Spinal cord (tissue), 10 donors: ENCODE results near the gene ERLIN1. TPM values are rescaled to one million over a fixed set of nuclear protein-coding genes. Genes with fewer than 3 reads are reported as not detected.

Experiments used
- DNase-seq, 6 donors: peaks; one replicate each; pipeline versions ENCODE4 v3.0.0 to v3.0.0-alpha.2; 2013 to 2015; ENCODE audit warnings: low spot score in 6 of 6, low read depth in 4 of 6
- H3K27ac ChIP-seq: one replicate; pipeline ENCODE4 v1.5.1; 2013; ENCODE audit warnings: low read depth, low read length, control low read depth
- H3K27me3 ChIP-seq: one replicate; pipeline ENCODE4 v1.6.1; 2013; ENCODE audit warnings: low read length; ENCODE audit not compliant: control insufficient read depth, insufficient read depth
- H3K36me3 ChIP-seq: one replicate; pipeline ENCODE4 v1.6.1; 2013; ENCODE audit warnings: low read length; ENCODE audit not compliant: control insufficient read depth, insufficient read depth
- H3K4me1 ChIP-seq: one replicate; pipeline ENCODE4 v1.6.1; 2013; ENCODE audit warnings: low read length; ENCODE audit not compliant: control insufficient read depth, insufficient read depth
- H3K4me3 ChIP-seq: one replicate; pipeline ENCODE4 v1.5.1; 2013; ENCODE audit warnings: low read depth, low read length, control low read depth
- H3K9me3 ChIP-seq: one replicate; pipeline ENCODE4 v1.6.1; 2013; ENCODE audit warnings: low read length; ENCODE audit not compliant: control insufficient read depth, insufficient read depth
- WGBS: methylation state at CpG from one replicate; pipeline ENCODE4 v1.1.5; 2013; ENCODE audit warnings: missing lambda C conversion rate; ENCODE audit not compliant: insufficient coverage; 5-methylcytosine and 5-hydroxymethylcytosine counted together
- polyA plus RNA-seq, 2 donors: library from polyadenylated mRNA; unstranded; fragments of 120-200 nt; gene quantifications; one replicate each; pipeline ENCODE4 v1.2.1, GENCODE V29; 2013; ENCODE audit not compliant: insufficient read length in 2 of 2
- total RNA-seq, 2 donors: library from RNA; depleted of rRNA in 1 of 2; stranded (reverse); fragments of 120-200 nt in 1 of 2; fragments of >200 nt in 1 of 2; gene quantifications; one replicate each; pipeline versions ENCODE4 v1.2.3 to v1.2.4, GENCODE V29; 2013 to 2014
- donor health status: healthy.

ERLIN1 gene
- total and polyA plus RNA-seq, 4 donors: 20.7 to 24.8 (median 21.2) TPM

DNA sequence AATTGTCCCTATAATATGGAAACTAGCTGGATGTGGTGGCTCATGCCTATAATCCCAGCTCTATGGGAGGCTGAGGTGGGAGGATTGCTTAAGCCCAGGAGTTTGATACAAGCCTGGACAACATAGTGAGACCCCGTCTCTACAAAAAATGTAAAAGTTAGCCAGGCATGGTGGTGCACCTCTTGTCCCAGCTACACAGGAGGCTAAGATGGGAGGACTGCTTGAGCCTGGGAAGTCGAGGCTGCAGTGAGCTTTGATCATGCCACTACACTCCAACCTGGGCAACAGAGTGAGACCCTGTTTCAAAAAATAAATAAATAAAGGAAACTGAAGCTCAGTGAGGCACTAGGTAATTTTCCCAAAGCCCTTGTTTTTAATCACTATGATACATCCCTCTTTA, 15.7 kb upstream of the ERLIN1 start:
- H3K36me3 ChIP-seq: peaks cover 20% of the 10 kb centered on the region
- no peak overlapping the region for H3K4me3 ChIP-seq
- H3K27me3 ChIP-seq: no peaks in the 10 kb centered on the region
- no peak for DNase-seq
- H3K9me3 ChIP-seq: no peaks in the 10 kb centered on the region
- no peaks in the 10 kb centered on the region for H3K4me1 ChIP-seq
- no peak overlapping the region for H3K27ac ChIP-seq
- 100% methylated on average over 1 of the region's 2 CpGs for WGBS

DNA sequence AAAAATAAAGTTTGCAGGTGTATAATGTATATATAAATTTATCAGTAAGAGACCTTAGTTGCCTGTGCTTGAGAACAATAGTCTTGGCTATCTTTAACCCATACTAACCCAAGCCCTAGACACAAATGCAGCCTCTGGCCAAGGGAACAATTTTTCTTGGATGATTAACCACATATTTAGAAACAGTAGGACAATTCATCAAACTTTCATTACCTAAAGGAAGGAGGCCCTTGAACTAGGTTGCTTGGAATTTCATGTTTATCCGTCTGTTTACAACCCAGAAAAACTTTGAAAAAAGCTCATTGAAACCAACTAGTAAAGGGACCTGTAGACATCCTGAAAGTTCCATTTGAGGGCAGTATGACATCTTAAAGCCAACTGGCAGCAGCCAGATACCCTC, 8.9 kb upstream of the ERLIN1 start:
- 100% methylated on average over 1 of the region's 1 CpG for WGBS
- peaks cover 22% of the 10 kb centered on the region for H3K36me3 ChIP-seq
- H3K4me1 ChIP-seq: no peaks in the 10 kb centered on the region
- H3K9me3 ChIP-seq: no peaks in the 10 kb centered on the region
- no peak overlapping the region for H3K27ac ChIP-seq
- no peak for DNase-seq
- no peak overlapping the region for H3K4me3 ChIP-seq
- H3K27me3 ChIP-seq: no peaks in the 10 kb centered on the region

DNA sequence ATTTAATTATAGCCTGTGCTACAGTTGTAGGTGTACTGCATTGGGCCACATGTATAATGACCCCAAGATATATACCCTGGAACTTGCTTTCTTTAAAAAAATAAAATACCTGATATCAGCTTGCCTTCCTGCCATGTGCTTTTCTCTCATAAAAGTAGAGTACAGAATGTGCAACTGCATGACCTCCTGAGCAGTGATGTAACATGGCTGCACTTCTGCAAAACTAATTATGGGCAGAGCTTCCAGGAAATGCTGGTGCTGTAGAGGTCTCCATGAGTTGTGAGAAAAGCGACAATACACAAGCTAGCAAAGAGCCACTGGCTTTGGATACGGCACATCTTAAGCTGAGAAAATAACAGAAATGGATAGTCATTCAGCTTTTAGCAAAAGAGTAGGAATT, 6.5 kb upstream of the ERLIN1 start:
- Histone ChIP-seq H3K4me1 (no peaks in the 10 kb centered on the region), H3K4me3 (no peak overlapping the region), H3K36me3 (peaks cover 19% of the 10 kb centered on the region), H3K9me3 (no peaks in the 10 kb centered on the region), H3K27me3 (no peaks in the 10 kb centered on the region), H3K27ac (no peak overlapping the region)
- DNase-seq: no peak
- 100% methylated on average over 1 of the region's 2 CpGs for WGBS

DNA sequence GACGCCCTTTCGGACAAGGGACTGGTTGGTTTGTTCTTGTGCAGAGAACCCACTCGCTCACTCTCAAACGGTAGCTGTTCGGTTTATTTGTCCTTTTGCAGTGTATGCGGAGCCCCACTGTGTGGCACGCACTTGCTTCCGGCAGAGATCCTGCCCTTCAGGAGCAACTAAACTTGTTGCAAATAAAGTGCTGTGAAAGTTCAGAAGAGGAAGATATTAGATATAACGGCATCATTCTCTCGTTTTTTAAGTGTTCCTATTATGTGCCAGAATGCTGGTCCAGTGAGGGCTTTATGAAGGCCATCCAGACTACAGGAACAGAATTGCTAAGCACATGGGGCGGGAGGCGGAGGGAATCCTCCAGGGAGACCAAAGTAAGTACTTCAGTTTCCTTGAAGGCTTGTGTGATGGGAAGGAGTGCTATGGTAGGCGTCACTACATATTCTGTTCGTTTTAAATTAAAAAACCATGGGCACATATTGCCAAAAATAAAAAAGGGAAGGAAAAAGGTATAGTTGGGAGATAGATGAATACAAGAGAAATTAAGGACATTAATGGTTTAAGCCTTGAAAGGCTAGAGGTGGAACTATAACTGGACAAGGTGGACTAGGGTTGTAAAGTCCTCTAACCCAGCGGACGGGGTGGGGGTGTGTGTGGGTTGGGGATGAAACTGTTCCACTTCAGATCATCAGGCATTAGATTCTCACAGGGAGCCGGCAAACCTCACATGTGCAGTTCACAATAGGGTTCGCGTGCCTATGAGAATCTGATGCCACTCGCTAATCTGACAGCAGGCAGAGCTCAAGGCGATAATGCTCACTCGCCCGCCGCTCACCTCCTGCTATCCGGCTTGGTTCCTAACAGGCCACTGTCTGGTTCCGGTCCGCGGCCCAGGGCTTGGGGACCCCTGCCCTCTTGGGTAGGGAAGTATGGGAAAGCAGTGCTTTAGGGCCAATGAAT, 704 bp upstream of the ERLIN1 start:
- DNase-seq: peak in 1 of 6 donors; percentile 4
- WGBS: 41% methylated on average over 24 of the region's 28 CpGs
- Histone ChIP-seq H3K36me3 (peaks cover 16% of the 10 kb centered on the region), H3K9me3 (no peaks in the 10 kb centered on the region), H3K27ac (peak overlapping the region; percentile 88), H3K4me3 (peak overlapping the region; percentile 96), H3K4me1 (peaks cover 5% of the 10 kb centered on the region), H3K27me3 (no peaks in the 10 kb centered on the region)

DNA sequence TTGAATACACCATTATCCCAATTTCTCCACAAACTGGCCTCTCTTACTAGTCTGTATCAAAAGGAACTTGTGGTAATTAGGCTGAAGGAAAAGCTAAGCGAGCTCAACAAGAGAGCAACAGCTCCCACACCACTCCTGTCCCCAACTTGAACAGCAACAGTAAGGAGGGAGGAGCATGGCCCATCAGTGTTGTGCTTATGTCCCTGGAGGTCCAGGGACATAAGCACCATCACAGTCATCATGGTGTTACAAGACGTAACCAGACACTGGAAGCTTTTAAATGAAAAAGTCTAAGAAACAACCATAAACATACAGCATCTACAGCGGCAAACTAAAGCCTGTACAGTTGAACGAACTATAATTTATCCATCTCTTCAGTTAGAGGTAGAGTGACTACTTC, 989 bp downstream of the ERLIN1 start:
- H3K9me3 ChIP-seq: no peaks in the 10 kb centered on the region
- peaks cover 8% of the 10 kb centered on the region for H3K36me3 ChIP-seq
- H3K4me3 ChIP-seq: peak overlapping the region; percentile 96
- no peaks in the 10 kb centered on the region for H3K27me3 ChIP-seq
- peaks cover 5% of the 10 kb centered on the region for H3K4me1 ChIP-seq
- no CpG with 5 or more reads among the region's 4 CpGs for WGBS
- H3K27ac ChIP-seq: peak overlapping the region; percentile 96
- peak in 3 of 6 donors; percentile 1 to 15 (median 9) for DNase-seq

DNA sequence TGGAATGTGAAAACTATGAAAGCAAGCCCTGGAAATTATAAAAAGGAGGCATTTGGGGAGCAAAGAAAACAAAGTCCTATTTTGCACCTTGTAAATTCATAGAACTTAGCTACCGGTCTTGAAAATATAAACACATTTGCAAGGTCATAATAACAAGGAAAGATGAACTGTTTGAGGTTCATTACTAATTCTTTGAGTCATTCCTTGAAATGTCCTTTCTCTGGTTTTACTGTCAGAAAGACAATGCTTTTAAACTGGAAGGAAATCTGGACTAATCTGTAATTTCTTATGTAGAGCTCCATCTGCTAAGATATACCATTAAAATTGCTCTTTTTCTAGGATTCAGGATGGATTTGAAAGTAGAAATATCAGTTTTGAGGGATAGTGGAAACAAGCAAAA, 1.4 kb downstream of the ERLIN1 start:
- Histone ChIP-seq H3K4me3 (peak overlapping the region; percentile 96), H3K27me3 (no peaks in the 10 kb centered on the region), H3K9me3 (no peaks in the 10 kb centered on the region), H3K27ac (no peak overlapping the region), H3K4me1 (peaks cover 5% of the 10 kb centered on the region), H3K36me3 (peaks cover 8% of the 10 kb centered on the region)
- no peak for DNase-seq
- WGBS: no CpG with 5 or more reads among the region's 1 CpG

DNA sequence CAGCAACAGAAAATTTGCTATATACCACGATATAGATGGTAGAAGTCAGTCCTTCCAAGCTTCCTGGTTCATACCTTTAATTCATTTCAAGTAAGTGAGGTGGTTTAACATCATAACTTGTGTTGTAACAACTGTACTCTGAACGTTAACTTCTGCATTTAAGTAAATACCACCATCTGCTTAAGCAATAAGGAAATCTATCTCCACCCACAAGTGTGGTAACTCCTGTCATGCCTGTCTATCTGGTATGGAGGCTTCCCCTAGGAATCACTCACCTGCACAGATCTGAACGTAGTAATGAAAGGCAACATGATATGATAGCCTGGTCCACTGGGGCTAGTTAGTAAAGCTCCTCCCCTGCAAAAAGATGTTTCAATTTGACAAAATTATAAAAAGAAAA, 2.3 kb downstream of the ERLIN1 start:
- Histone ChIP-seq H3K27me3 (no peaks in the 10 kb centered on the region), H3K9me3 (no peaks in the 10 kb centered on the region), H3K36me3 (peaks cover 9% of the 10 kb centered on the region), H3K27ac (no peak overlapping the region), H3K4me3 (no peak overlapping the region), H3K4me1 (peaks cover 5% of the 10 kb centered on the region)
- DNase-seq: no peak
- no CpG with 5 or more reads among the region's 3 CpGs for WGBS

DNA sequence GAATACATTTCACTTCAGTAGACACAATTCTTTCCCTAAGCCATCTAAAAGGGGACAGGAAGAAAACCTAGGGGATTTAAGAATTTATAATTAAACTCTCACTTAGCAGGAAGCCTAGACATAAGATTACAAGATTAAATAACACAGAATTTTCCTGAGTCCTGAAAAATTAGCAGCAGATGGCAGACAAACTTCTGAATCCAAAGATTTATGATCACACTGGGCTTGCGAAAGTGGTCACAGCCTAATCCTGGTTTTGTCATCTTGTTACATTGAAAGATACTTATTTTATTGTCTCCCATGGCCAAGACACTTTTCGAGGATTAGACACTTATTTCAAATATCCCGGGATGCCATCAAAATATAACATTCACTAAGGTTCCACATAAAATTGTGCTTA, 2.9 kb downstream of the ERLIN1 start:
- WGBS: no CpG with 5 or more reads among the region's 3 CpGs

DNA sequence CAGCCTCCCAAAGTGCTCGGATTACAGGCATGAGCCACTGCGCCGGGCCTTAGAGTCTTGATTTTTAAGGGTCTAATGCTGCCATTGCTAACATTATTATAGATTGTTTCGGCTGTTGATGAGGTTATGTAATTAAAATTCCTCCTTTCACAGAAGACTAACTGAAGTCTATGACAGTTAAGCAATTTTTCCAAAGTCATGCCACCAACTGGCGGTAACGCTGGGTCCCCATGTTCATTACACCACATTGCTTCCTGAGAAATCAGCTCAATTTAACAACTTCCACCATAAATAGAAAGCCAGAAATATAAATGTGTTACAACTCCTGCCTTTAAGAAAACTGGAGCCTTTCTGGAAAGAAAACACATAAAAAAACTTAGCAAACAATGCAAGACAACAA, 3.5 kb downstream of the ERLIN1 start:
- peaks cover 5% of the 10 kb centered on the region for H3K4me1 ChIP-seq
- WGBS: no CpG with 5 or more reads among the region's 6 CpGs
- no peak for DNase-seq
- no peaks in the 10 kb centered on the region for H3K27me3 ChIP-seq
- no peak overlapping the region for H3K4me3 ChIP-seq
- no peak overlapping the region for H3K27ac ChIP-seq
- H3K9me3 ChIP-seq: no peaks in the 10 kb centered on the region
- peaks cover 9% of the 10 kb centered on the region for H3K36me3 ChIP-seq

More for the DNA sequence above, 2.9 kb downstream of the ERLIN1 start:
- Histone ChIP-seq H3K4me3 (no peak overlapping the region), H3K9me3 (no peaks in the 10 kb centered on the region), H3K4me1 (peaks cover 5% of the 10 kb centered on the region), H3K27ac (no peak overlapping the region), H3K27me3 (no peaks in the 10 kb centered on the region), H3K36me3 (peaks cover 9% of the 10 kb centered on the region)
- DNase-seq: no peak

DNA sequence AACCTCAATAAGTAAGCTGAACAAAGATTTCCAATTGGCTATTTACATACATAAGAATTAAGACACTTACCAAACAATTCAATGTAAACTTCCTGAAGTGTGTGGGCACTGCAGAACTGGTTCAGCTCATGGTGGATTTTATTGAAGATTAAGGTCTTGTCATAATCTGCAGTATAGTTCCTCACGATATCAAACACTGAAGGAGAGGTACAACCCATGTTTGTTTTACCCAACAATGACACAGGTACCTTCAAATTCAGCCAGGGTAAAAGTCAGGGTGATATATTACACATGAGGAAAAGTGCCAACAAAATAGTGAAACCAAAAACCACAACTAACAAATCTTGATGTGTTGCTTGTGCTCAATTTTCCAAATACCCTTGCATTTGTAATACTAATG, 10.0 kb downstream of the ERLIN1 start:
- Histone ChIP-seq H3K36me3 (peaks cover 13% of the 10 kb centered on the region), H3K27ac (no peak overlapping the region), H3K9me3 (peaks cover 2% of the 10 kb centered on the region), H3K4me1 (no peaks in the 10 kb centered on the region), H3K27me3 (no peaks in the 10 kb centered on the region), H3K4me3 (no peak overlapping the region)
- no CpG with 5 or more reads among the region's 1 CpG for WGBS
- no peak for DNase-seq
